OCI-LY1 (cell line): ENCODE measurements around the gene PECR.

Experiments
- H2AFZ ChIP-seq: fragments of 200-600 bp; sonication (generic), shearing (Covaris generic); 2 replicates; pipeline ENCODE4 v1.6.0; 2014; ENCODE audit warnings: antibody characterized with exemption, mild to moderate bottlenecking, low read length
- H3F3A ChIP-seq: fragments of 200-600 bp; sonication (generic), shearing (Covaris generic); 2 replicates; pipeline ENCODE4 v1.6.0; 2014; ENCODE audit warnings: mild to moderate bottlenecking, antibody characterized with exemption, low read length, moderate library complexity; ENCODE audit not compliant: insufficient read depth
- H3K27ac ChIP-seq: fragments of 200-600 bp; sonication (generic); 2 replicates; pipeline ENCODE4 v1.5.1; 2014; ENCODE audit warnings: low read length, mixed run types, mild to moderate bottlenecking, low read depth; ENCODE audit not compliant: poor library complexity, severe bottlenecking
- H3K27me3 ChIP-seq: fragments of 200-600 bp; sonication (generic); 2 replicates; pipeline ENCODE4 v1.6.0; 2014; ENCODE audit warnings: antibody characterized with exemption, mild to moderate bottlenecking, low read length, moderate library complexity; ENCODE audit not compliant: insufficient read depth
- H3K36me3 ChIP-seq: fragments of 200-600 bp; sonication (generic); 2 replicates; pipeline ENCODE4 v1.6.1; 2014; ENCODE audit warnings: mild to moderate bottlenecking, antibody characterized with exemption, low read length, moderate library complexity, mixed read lengths; ENCODE audit not compliant: insufficient read depth
- H3K4me1 ChIP-seq: fragments of 200-600 bp; sonication (generic); 2 replicates; pipeline ENCODE4 v1.5.1; 2014; ENCODE audit warnings: mild to moderate bottlenecking, low read length, moderate library complexity; ENCODE audit not compliant: insufficient read depth, severe bottlenecking
- H3K4me2 ChIP-seq: fragments of 200-600 bp; sonication (generic), shearing (Covaris generic); 2 replicates; pipeline ENCODE4 v1.6.1; 2014; ENCODE audit warnings: low read length
- H3K4me3 ChIP-seq: fragments of 200-600 bp; sonication (generic); 2 replicates; pipeline ENCODE4 v1.5.1; 2014; ENCODE audit warnings: low read length, low read depth, mild to moderate bottlenecking, mixed read lengths; ENCODE audit not compliant: poor library complexity, severe bottlenecking
- H3K79me2 ChIP-seq: fragments of 200-600 bp; shearing (Covaris generic); 2 replicates; pipeline ENCODE4 v1.6.1; 2016; ENCODE audit warnings: mixed run types, low read length, mixed read lengths; ENCODE audit not compliant: insufficient read depth
- H3K9ac ChIP-seq: fragments of 200-600 bp; sonication (generic), shearing (Covaris generic); 2 replicates; pipeline ENCODE4 v1.6.1; 2014; ENCODE audit warnings: mild to moderate bottlenecking, low read length, mixed read lengths
- H3K9me2 ChIP-seq: fragments of 200-600 bp; sonication (generic), shearing (Covaris generic); 2 replicates; pipeline ENCODE4 v1.6.1; 2014; ENCODE audit warnings: low read depth, mild to moderate bottlenecking, low read length, mixed read lengths
- H3K9me3 ChIP-seq: fragments of 200-600 bp; shearing (Covaris generic); 2 replicates; pipeline ENCODE4 v1.6.1; 2014; ENCODE audit warnings: low read length, mixed read lengths
- H4K20me1 ChIP-seq: fragments of 200-600 bp; sonication (generic), shearing (Covaris generic); 2 replicates; pipeline ENCODE4 v1.6.0; 2016; ENCODE audit warnings: mild to moderate bottlenecking, low read length; ENCODE audit not compliant: insufficient read depth
- EZH2 ChIP-seq: fragments of 200-600 bp; sonication (generic), shearing (Covaris generic); IDR thresholded peaks from 2 replicates; pipeline ENCODE4 v1.8.0; 2017; ENCODE audit warnings: borderline replicate concordance, mixed run types, mild to moderate bottlenecking, antibody characterized with exemption, low read length, moderate library complexity, mixed read lengths
- TF ChIP-seq, protein P1 (sequence below): fragments of 200-600 bp; sonication (generic), shearing (Covaris generic); IDR thresholded peaks from 2 replicates; pipeline ENCODE4 v1.5.1; 2017; ENCODE audit warnings: mild to moderate bottlenecking, antibody characterized with exemption, low read length, moderate library complexity, mixed read lengths

The PECR gene

GRCh38 chr2:216086207-216086893 lies 4.7 kb upstream of the PECR start:
- Histone ChIP-seq H3K4me3 (no peak overlapping the region), H3K9me3 (no peaks in the 10 kb centered on the region), H2AFZ (no peak overlapping the region), H4K20me1 (no peaks in the 10 kb centered on the region), H3K4me2 (no peak overlapping the region), H3K79me2 (no peaks in the 10 kb centered on the region), H3K27me3 (no peaks in the 10 kb centered on the region; the same call in 1 of the 2 replicates), H3K27ac (no peak overlapping the region), H3K4me1 (peaks cover 14% of the 10 kb centered on the region), H3F3A (no peaks in the 10 kb centered on the region), H3K9ac (no peak overlapping the region), H3K9me2 (no peaks in the 10 kb centered on the region), H3K36me3 (no peaks in the 10 kb centered on the region)
- TF ChIP-seq EZH2, result no peak
- TF ChIP-seq, protein P1, sequence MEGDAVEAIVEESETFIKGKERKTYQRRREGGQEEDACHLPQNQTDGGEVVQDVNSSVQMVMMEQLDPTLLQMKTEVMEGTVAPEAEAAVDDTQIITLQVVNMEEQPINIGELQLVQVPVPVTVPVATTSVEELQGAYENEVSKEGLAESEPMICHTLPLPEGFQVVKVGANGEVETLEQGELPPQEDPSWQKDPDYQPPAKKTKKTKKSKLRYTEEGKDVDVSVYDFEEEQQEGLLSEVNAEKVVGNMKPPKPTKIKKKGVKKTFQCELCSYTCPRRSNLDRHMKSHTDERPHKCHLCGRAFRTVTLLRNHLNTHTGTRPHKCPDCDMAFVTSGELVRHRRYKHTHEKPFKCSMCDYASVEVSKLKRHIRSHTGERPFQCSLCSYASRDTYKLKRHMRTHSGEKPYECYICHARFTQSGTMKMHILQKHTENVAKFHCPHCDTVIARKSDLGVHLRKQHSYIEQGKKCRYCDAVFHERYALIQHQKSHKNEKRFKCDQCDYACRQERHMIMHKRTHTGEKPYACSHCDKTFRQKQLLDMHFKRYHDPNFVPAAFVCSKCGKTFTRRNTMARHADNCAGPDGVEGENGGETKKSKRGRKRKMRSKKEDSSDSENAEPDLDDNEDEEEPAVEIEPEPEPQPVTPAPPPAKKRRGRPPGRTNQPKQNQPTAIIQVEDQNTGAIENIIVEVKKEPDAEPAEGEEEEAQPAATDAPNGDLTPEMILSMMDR, result no peak

GRCh38 chr2:216084547-216084946 lies 2.9 kb upstream of the PECR start:
- Histone ChIP-seq H3K4me2 (no peak overlapping the region), H3K4me1 (peaks cover 19% of the 10 kb centered on the region), H2AFZ (no peak overlapping the region)

GRCh38 chr2:216083464-216084281 lies 2.1 kb upstream of the PECR start:
- Histone ChIP-seq H3K4me1 (peaks cover 19% of the 10 kb centered on the region), H3F3A (no peaks in the 10 kb centered on the region), H3K9me2 (no peaks in the 10 kb centered on the region), H3K9ac (no peak overlapping the region), H3K79me2 (no peaks in the 10 kb centered on the region), H4K20me1 (no peaks in the 10 kb centered on the region), H3K27ac (no peak overlapping the region), H3K4me3 (no peak overlapping the region), H3K4me2 (no peak overlapping the region), H3K36me3 (no peaks in the 10 kb centered on the region), H3K9me3 (no peaks in the 10 kb centered on the region), H2AFZ (no peak overlapping the region), H3K27me3 (no peaks in the 10 kb centered on the region)
- TF ChIP-seq, protein P1, result no peak
- no peak for TF ChIP-seq EZH2

More at GRCh38 chr2:216084547-216084946, 2.9 kb upstream of the PECR start:
- Histone ChIP-seq H3K27ac (no peak overlapping the region), H4K20me1 (no peaks in the 10 kb centered on the region), H3K27me3 (no peaks in the 10 kb centered on the region; the same call in 1 of the 2 replicates), H3K9ac (no peak overlapping the region), H3K9me3 (no peaks in the 10 kb centered on the region), H3K79me2 (no peaks in the 10 kb centered on the region), H3K4me3 (no peak overlapping the region), H3K36me3 (no peaks in the 10 kb centered on the region), H3K9me2 (no peaks in the 10 kb centered on the region), H3F3A (no peaks in the 10 kb centered on the region)
- TF ChIP-seq, protein P1, result no peak
- TF ChIP-seq EZH2, result no peak
